Activated naive CD4-positive, alpha-beta T cell treated with anti-CD3 and anti-CD28 coated beads, Interleukin-2, amount 10 ng/mL, durations not matched to agents 7 days and 5 days (primary cell): ENCODE measurements around the gene APPBP2.
"Not testable (repeated sequence)": the region's sequence is repeated elsewhere in the genome, so short reads cannot be mapped to it uniquely, and the experiment has no call there.

Source experiments
- CTCF ChIA-PET: fragments of 350-600 bp; sonication (Branson Sonifier 250); formaldehyde crosslinking; loops from one replicate; lab custom pipeline; 2021; ENCODE audit warnings: antibody characterized with exemption; lab: Charles Lee
- DNase-seq: peaks from one replicate; pipeline ENCODE4 v3.0.0-alpha.2; 2020
- H3K27ac Mint-ChIP-seq: one replicate; pipeline ENCODE4 v1.8.0; 2021; ENCODE audit warnings: mild to moderate bottlenecking, moderate library complexity, mixed read lengths
- H3K27me3 Mint-ChIP-seq: one replicate; pipeline ENCODE4 v1.8.0; 2021; ENCODE audit warnings: mild to moderate bottlenecking, mixed read lengths
- H3K36me3 Mint-ChIP-seq: one replicate; pipeline ENCODE4 v1.8.0; 2021; ENCODE audit warnings: mixed read lengths
- H3K4me1 Mint-ChIP-seq: one replicate; pipeline ENCODE4 v1.8.0; 2021; ENCODE audit warnings: mixed read lengths
- H3K4me3 Mint-ChIP-seq: one replicate; pipeline ENCODE4 v1.8.0; 2021; ENCODE audit warnings: mild to moderate bottlenecking, moderate library complexity, mixed read lengths
- H3K9me3 Mint-ChIP-seq: one replicate; pipeline ENCODE4 v1.8.0; 2021; ENCODE audit warnings: mixed read lengths

Gene APPBP2

GRCh38 chr17:60426596-60426995, 99.4 kb downstream of the APPBP2 start:
- H3K4me3 Mint-ChIP-seq: no peak overlapping the region
- H3K27me3 Mint-ChIP-seq: peaks cover 31% of the 10 kb centered on the region
- peaks cover 2% of the 10 kb centered on the region for H3K4me1 Mint-ChIP-seq
- no peak overlapping the region for H3K27ac Mint-ChIP-seq
- no peaks in the 10 kb centered on the region for H3K9me3 Mint-ChIP-seq
- CTCF ChIA-PET: no interaction called here
- H3K36me3 Mint-ChIP-seq: no peaks in the 10 kb centered on the region
- no peak for DNase-seq

DNA sequence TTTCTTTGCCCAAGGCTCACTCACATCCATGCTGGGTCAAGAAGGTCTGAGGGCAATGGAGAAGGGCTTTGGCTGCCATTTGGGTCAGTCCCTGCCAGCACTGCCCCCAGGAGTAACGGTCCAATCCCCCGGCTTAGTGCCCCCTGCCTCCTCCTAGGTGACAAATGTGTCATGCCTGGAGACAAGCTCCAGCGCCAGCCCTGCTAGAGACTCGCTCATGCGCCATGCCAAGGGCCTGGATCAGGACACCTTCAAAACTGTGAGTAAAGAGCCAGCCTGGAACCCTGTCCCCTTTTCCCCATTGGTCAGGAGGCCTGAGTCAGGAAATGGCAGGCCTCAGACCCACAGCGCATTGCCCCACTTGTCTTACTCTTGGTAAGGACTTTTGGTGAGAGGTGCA, 100.4 kb downstream of the APPBP2 start:
- CTCF ChIA-PET: no interaction called here
- Mint-ChIP-seq H3K4me1 (peaks cover 8% of the 10 kb centered on the region), H3K36me3 (no peaks in the 10 kb centered on the region), H3K9me3 (no peaks in the 10 kb centered on the region), H3K4me3 (no peak overlapping the region), H3K27me3 (peaks cover 29% of the 10 kb centered on the region), H3K27ac (no peak overlapping the region)
- DNase-seq: no peak

DNA sequence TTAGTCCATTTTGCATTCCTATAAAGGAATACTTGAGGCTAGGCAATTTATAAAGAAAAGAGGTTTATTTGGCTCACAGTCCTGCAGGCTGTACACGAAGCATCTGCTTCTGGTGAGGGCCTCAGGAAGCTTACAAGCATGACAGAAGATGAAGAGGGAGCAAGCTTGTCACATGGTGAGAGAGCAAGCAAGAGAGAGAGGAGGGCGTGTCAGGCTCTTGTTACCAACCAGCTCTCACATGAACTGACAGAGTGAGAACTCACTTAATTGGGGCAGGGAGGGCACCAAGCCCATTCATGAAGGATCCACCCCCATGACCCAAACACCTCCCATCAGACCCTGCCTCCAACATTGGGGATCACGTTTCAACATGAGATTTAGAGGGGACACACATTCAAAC, 102.2 kb downstream of the APPBP2 start:
- no peak overlapping the region for H3K4me3 Mint-ChIP-seq
- H3K27me3 Mint-ChIP-seq: peaks cover 19% of the 10 kb centered on the region
- H3K27ac Mint-ChIP-seq: no peak overlapping the region
- H3K9me3 Mint-ChIP-seq: no peaks in the 10 kb centered on the region
- peaks cover 8% of the 10 kb centered on the region for H3K4me1 Mint-ChIP-seq
- no peaks in the 10 kb centered on the region for H3K36me3 Mint-ChIP-seq
- DNase-seq: no peak
- CTCF ChIA-PET: no interaction called here

GRCh38 chr17:60422162-60422665, 103.8 kb downstream of the APPBP2 start, which contains the start of gene CHCT1:
CHCT1 (plus strand) TSS chr17:60422489; CDS start chr17:60422593, 104 bp downstream.
- Mint-ChIP-seq H3K4me1 (peaks cover 8% of the 10 kb centered on the region), H3K4me3 (peak within 1 kb of the TSS; percentile 69), H3K36me3 (no peaks in the 10 kb centered on the region), H3K27ac (no peak within 1 kb of the TSS), H3K9me3 (no peaks in the 10 kb centered on the region), H3K27me3 (peaks cover 19% of the 10 kb centered on the region)
- no peak for DNase-seq
- CTCF ChIA-PET: interaction anchor here (1.2 to 1.4 kb wide), 3 partner anchors 10 to 279 kb away, joined by 3 to 5 read pairs (median 4); no protein-coding TSS in a partner anchor

GRCh38 chr17:60421273-60422161, 104.5 kb downstream of the APPBP2 start:
- H3K4me1 Mint-ChIP-seq: peaks cover 8% of the 10 kb centered on the region
- DNase-seq: peak; percentile 83
- H3K27me3 Mint-ChIP-seq: peaks cover 14% of the 10 kb centered on the region
- CTCF ChIA-PET: interaction anchor here (0.5 to 1.4 kb wide), 8 partner anchors 10 to 278 kb away, joined by 3 to 5 read pairs (median 4); no protein-coding TSS in a partner anchor
- H3K9me3 Mint-ChIP-seq: no peaks in the 10 kb centered on the region
- H3K27ac Mint-ChIP-seq: no peak overlapping the region
- no peaks in the 10 kb centered on the region for H3K36me3 Mint-ChIP-seq
- peak overlapping the region; percentile 69 for H3K4me3 Mint-ChIP-seq

DNA sequence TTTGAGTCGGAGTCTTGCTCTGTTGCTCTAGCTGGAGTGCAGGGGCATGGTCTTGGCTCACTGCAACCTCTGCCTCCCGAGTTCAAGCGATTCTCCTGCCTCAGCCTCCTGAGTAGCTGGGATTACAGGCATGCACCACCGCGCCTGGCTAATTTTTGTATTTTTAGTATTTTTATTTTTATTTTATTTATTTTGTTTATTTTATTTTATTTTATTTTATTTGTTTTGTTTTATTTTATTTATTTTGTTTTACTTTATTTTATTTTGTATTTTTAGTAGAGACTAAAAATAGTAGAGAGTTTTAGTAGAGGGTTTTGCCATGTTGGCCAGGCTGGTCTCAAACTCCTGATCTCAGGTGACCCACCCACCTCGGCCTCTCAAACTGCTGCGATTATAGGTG, 106.2 kb downstream of the APPBP2 start:
- H3K4me3 Mint-ChIP-seq, H3K9me3 Mint-ChIP-seq, DNase-seq, H3K27me3 Mint-ChIP-seq, H3K4me1 Mint-ChIP-seq, H3K27ac Mint-ChIP-seq, H3K36me3 Mint-ChIP-seq: not testable (repeated sequence)
- CTCF ChIA-PET: interaction anchor here (3.2 kb wide), 1 partner anchor 14 kb away, joined by 14 read pairs; no protein-coding TSS in a partner anchor

GRCh38 chr17:60419003-60419402, 107.0 kb downstream of the APPBP2 start:
- not testable (repeated sequence) for H3K9me3 Mint-ChIP-seq, H3K4me3 Mint-ChIP-seq, H3K4me1 Mint-ChIP-seq, H3K27me3 Mint-ChIP-seq, H3K27ac Mint-ChIP-seq, DNase-seq, H3K36me3 Mint-ChIP-seq
- CTCF ChIA-PET: interaction anchor here (0.6 to 3.2 kb wide), 3 partner anchors 13 to 52 kb away, joined by 3 to 14 read pairs (median 5); no protein-coding TSS in a partner anchor

- CTCF ChIA-PET: no interaction called here
Measured at GRCh38 chr17:60416368-60416925, 109.6 kb downstream of the APPBP2 start.

GRCh38 chr17:60415146-60415545, 110.9 kb downstream of the APPBP2 start:
- Mint-ChIP-seq H3K27me3 (peaks cover 21% of the 10 kb centered on the region), H3K36me3 (no peaks in the 10 kb centered on the region), H3K4me3 (no peak overlapping the region), H3K9me3 (no peaks in the 10 kb centered on the region), H3K27ac (no peak overlapping the region), H3K4me1 (no peaks in the 10 kb centered on the region)
- CTCF ChIA-PET: interaction anchor here (1.6 kb wide), 1 partner anchor 378 kb away, joined by 5 read pairs; no protein-coding TSS in a partner anchor
- no peak for DNase-seq

More at GRCh38 chr17:60416368-60416925, 109.6 kb downstream of the APPBP2 start:
- no peaks in the 10 kb centered on the region for H3K9me3 Mint-ChIP-seq
- peaks cover 16% of the 10 kb centered on the region for H3K27me3 Mint-ChIP-seq
- no peaks in the 10 kb centered on the region for H3K36me3 Mint-ChIP-seq
- no peak for DNase-seq
- H3K27ac Mint-ChIP-seq: no peak overlapping the region
- H3K4me3 Mint-ChIP-seq: no peak overlapping the region
- peaks cover 6% of the 10 kb centered on the region for H3K4me1 Mint-ChIP-seq

DNA sequence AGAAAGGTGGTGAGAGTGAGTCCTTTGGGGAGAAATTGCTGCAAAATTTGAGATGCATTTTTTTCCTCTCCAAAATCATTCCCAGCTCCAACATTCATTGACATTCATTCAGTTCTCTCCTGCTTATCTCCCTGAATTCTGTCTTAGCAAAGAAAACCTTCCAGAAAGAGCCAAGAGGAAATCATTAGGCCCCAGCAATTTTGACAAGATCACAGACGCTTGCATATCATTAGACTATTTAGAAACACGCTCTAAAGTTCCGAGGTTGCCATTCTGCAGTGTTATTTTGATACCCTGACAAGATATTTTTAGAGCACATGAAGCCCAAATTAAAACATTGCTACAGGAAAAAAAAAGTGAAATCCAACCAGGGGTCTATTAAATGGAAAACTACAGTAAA, 113.3 kb downstream of the APPBP2 start:
- H3K9me3 Mint-ChIP-seq: no peaks in the 10 kb centered on the region
- no peak overlapping the region for H3K27ac Mint-ChIP-seq
- H3K36me3 Mint-ChIP-seq: no peaks in the 10 kb centered on the region
- CTCF ChIA-PET: no interaction called here
- H3K27me3 Mint-ChIP-seq: peaks cover 34% of the 10 kb centered on the region
- H3K4me1 Mint-ChIP-seq: no peaks in the 10 kb centered on the region
- DNase-seq: no peak
- no peak overlapping the region for H3K4me3 Mint-ChIP-seq

- H3K36me3 Mint-ChIP-seq: no peaks in the 10 kb centered on the region
- no peak overlapping the region for H3K27ac Mint-ChIP-seq
- peaks cover 52% of the 10 kb centered on the region for H3K27me3 Mint-ChIP-seq
- H3K4me3 Mint-ChIP-seq: no peak overlapping the region
- no peaks in the 10 kb centered on the region for H3K4me1 Mint-ChIP-seq
- CTCF ChIA-PET: interaction anchor here (1.1 to 1.6 kb wide), 2 partner anchors 11 to 13 kb away, joined by 4 to 5 read pairs; no protein-coding TSS in a partner anchor
- no peak for DNase-seq
- H3K9me3 Mint-ChIP-seq: no peaks in the 10 kb centered on the region
Measured at GRCh38 chr17:60410001-60410400, 116.0 kb downstream of the APPBP2 start.

- DNase-seq: no peak
- no peak overlapping the region for H3K4me3 Mint-ChIP-seq
- H3K9me3 Mint-ChIP-seq: no peaks in the 10 kb centered on the region
- no peaks in the 10 kb centered on the region for H3K36me3 Mint-ChIP-seq
- H3K27ac Mint-ChIP-seq: no peak overlapping the region
- CTCF ChIA-PET: interaction anchor here (1.3 to 3.4 kb wide), 2 partner anchors 11 to 14 kb away, joined by 4 to 14 read pairs; no protein-coding TSS in a partner anchor
- H3K4me1 Mint-ChIP-seq: no peaks in the 10 kb centered on the region
- peaks cover 46% of the 10 kb centered on the region for H3K27me3 Mint-ChIP-seq
Measured at GRCh38 chr17:60406887-60407286, 119.2 kb downstream of the APPBP2 start.

- H3K36me3 Mint-ChIP-seq: no peaks in the 10 kb centered on the region
Measured at GRCh38 chr17:60403962-60404361, 122.1 kb downstream of the APPBP2 start.

GRCh38 chr17:60403523-60403810, 122.6 kb downstream of the APPBP2 start:
- no peak overlapping the region for H3K27ac Mint-ChIP-seq
- CTCF ChIA-PET: no interaction called here
- no peak for DNase-seq
- peaks cover 10% of the 10 kb centered on the region for H3K4me1 Mint-ChIP-seq
- no peak overlapping the region for H3K4me3 Mint-ChIP-seq
- peaks cover 34% of the 10 kb centered on the region for H3K27me3 Mint-ChIP-seq
- H3K9me3 Mint-ChIP-seq: no peaks in the 10 kb centered on the region
- H3K36me3 Mint-ChIP-seq: no peaks in the 10 kb centered on the region

More at GRCh38 chr17:60403962-60404361, 122.1 kb downstream of the APPBP2 start:
- CTCF ChIA-PET: interaction anchor here (3.4 kb wide), 1 partner anchor 14 kb away, joined by 14 read pairs; no protein-coding TSS in a partner anchor
- Mint-ChIP-seq H3K9me3 (no peaks in the 10 kb centered on the region), H3K4me1 (peaks cover 5% of the 10 kb centered on the region), H3K27ac (no peak overlapping the region), H3K4me3 (no peak overlapping the region), H3K27me3 (peaks cover 38% of the 10 kb centered on the region)
- DNase-seq: no peak
